H1 (cell line): Measurements from ENCODE around the gene SPATA32. TPM values are rescaled to one million over a fixed set of nuclear protein-coding genes. Genes with fewer than 3 reads are reported as not detected.

Experiments used
- CBX5 ChIP-seq: fragments of 300-800, 300-1000 bp; sonication (generic); IDR thresholded peaks from 2 replicates; pipeline ENCODE4 v1.7.1; 2016; ENCODE audit warnings: antibody characterized with exemption, low read length, low read depth
- CTBP2 ChIP-seq: IDR thresholded peaks from 2 replicates; pipeline ENCODE4 v1.7.0; 2011; ENCODE audit warnings: borderline replicate concordance, mild to moderate bottlenecking, moderate library complexity, mixed read lengths, low read length; ENCODE audit not compliant: insufficient read depth, insufficient read length
- EP300 ChIP-seq, 2 experiments: IDR thresholded peaks; 1 replicate in 1 of 2; 2 replicates in 1 of 2; pipeline ENCODE4 v1.6.1; 2011 to 2012; ENCODE audit warnings: low read depth in 2 of 2, low read length in 2 of 2, mild to moderate bottlenecking in 2 of 2, borderline replicate concordance in 1 of 2, inconsistent platforms in 1 of 2, moderate library complexity in 1 of 2
- GTF2F1 ChIP-seq: IDR thresholded peaks from 2 replicates; pipeline ENCODE4 v1.6.1; 2012; ENCODE audit warnings: low read depth, low read length, improper control_type of control experiment, borderline replicate concordance
- KDM1A ChIP-seq: fragments of 200-600, 300-600 bp; sonication (generic); IDR thresholded peaks from 2 replicates; pipeline ENCODE4 v1.7.1; 2016; ENCODE audit warnings: mild to moderate bottlenecking, low read length, borderline replicate concordance
- RAD21 ChIP-seq, 2 experiments: IDR thresholded peaks in 1 of 2; conservative IDR thresholded peaks in 1 of 2; 2 replicates each; pipeline ENCODE4 v1.6.1; 2011; ENCODE audit warnings: low read depth in 2 of 2, low read length in 2 of 2, improper control_type of control experiment in 1 of 2, inconsistent platforms in 1 of 2, mild to moderate bottlenecking in 1 of 2, moderate library complexity in 1 of 2
- SIN3A ChIP-seq, 2 experiments: IDR thresholded peaks in 1 of 2; conservative IDR thresholded peaks in 1 of 2; 2 replicates each; pipeline ENCODE4 v1.6.1; 2011 to 2012; ENCODE audit warnings: low read length in 2 of 2, improper control_type of control experiment in 1 of 2, low read depth in 1 of 2, mild to moderate bottlenecking in 1 of 2
- SP4 ChIP-seq: IDR thresholded peaks from 2 replicates; pipeline ENCODE4 v1.6.1; 2012; ENCODE audit warnings: low read length, inconsistent platforms
- polyA plus RNA-seq, 7 experiments: library from polyadenylated mRNA; depleted of rRNA in 3 of 7; stranded (reverse) in 5 of 7; unstranded in 2 of 7; fragments of >200 nt in 5 of 7; fragments of 200-250 nt in 2 of 7; gene quantifications; 1 replicate in 5 of 7; 2 replicates in 1 of 7; 4 replicates in 1 of 7; pipeline versions ENCODE4 v1.2.1 to v1.2.3, GENCODE V29; 2011 to 2013; ENCODE audit warnings: missing spikeins in 2 of 7, mixed read lengths in 2 of 7
- total RNA-seq: library from RNA; stranded (reverse); fragmentation: NEBNext Ultra II Directional; extraction: Animal tissue kit (Norgen Biotek cat#: 25700); gene quantifications from 2 replicates; pipeline ENCODE4 v1.2.1, GENCODE V29; 2021
- TF ChIP-seq, protein P1 (sequence below): fragments of 300-600 bp; sonication (generic); IDR thresholded peaks from 2 replicates; pipeline ENCODE4 v1.7.1; 2012; ENCODE audit warnings: low read length, moderate library complexity, mild to moderate bottlenecking, inconsistent platforms; ENCODE audit not compliant: insufficient replicate concordance

Gene SPATA32
- total and polyA plus RNA-seq, 2 of the 8 experiments (the other 6 are each of a cell fraction or from before 2014, with no cell fraction given): 0.24 TPM; not detected in 1

DNA sequence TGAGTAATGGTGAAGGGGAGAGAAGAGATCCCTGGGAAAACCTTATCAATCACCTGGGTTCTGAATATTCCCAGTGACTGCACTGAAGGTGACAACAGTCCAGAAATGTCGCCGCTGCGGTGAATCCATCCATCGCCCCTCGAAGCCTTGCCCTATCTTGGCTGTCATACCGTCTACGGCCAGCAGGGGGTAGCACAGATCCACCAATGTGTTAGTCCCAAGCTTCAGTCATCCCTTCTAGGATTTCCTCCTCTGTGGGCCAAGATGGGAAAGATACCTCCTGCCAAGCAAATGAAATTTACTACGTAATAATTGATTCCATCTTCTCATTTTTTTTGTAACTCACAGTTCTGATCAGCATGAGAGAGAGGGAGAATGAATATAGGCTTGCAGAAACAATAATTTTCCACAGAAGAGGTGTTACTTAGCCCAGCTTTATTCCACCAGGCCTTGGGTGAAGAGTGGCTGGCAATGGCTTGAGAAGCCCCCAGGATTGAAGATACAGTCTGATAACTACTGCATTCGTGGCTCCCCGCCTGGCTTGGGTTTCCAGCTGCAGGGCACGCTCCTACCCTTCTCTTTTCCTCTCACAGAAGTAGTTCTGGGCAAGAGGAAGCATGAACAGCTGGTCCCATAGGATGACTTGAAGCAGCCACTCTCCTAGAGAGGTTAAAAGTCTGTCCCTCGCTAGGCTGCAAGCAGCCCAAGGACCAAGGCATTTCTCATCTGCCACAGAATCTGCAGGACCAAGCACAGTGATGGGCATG lies 42.8 kb downstream of the SPATA32 start (continued):
- TF ChIP-seq, protein P1, sequence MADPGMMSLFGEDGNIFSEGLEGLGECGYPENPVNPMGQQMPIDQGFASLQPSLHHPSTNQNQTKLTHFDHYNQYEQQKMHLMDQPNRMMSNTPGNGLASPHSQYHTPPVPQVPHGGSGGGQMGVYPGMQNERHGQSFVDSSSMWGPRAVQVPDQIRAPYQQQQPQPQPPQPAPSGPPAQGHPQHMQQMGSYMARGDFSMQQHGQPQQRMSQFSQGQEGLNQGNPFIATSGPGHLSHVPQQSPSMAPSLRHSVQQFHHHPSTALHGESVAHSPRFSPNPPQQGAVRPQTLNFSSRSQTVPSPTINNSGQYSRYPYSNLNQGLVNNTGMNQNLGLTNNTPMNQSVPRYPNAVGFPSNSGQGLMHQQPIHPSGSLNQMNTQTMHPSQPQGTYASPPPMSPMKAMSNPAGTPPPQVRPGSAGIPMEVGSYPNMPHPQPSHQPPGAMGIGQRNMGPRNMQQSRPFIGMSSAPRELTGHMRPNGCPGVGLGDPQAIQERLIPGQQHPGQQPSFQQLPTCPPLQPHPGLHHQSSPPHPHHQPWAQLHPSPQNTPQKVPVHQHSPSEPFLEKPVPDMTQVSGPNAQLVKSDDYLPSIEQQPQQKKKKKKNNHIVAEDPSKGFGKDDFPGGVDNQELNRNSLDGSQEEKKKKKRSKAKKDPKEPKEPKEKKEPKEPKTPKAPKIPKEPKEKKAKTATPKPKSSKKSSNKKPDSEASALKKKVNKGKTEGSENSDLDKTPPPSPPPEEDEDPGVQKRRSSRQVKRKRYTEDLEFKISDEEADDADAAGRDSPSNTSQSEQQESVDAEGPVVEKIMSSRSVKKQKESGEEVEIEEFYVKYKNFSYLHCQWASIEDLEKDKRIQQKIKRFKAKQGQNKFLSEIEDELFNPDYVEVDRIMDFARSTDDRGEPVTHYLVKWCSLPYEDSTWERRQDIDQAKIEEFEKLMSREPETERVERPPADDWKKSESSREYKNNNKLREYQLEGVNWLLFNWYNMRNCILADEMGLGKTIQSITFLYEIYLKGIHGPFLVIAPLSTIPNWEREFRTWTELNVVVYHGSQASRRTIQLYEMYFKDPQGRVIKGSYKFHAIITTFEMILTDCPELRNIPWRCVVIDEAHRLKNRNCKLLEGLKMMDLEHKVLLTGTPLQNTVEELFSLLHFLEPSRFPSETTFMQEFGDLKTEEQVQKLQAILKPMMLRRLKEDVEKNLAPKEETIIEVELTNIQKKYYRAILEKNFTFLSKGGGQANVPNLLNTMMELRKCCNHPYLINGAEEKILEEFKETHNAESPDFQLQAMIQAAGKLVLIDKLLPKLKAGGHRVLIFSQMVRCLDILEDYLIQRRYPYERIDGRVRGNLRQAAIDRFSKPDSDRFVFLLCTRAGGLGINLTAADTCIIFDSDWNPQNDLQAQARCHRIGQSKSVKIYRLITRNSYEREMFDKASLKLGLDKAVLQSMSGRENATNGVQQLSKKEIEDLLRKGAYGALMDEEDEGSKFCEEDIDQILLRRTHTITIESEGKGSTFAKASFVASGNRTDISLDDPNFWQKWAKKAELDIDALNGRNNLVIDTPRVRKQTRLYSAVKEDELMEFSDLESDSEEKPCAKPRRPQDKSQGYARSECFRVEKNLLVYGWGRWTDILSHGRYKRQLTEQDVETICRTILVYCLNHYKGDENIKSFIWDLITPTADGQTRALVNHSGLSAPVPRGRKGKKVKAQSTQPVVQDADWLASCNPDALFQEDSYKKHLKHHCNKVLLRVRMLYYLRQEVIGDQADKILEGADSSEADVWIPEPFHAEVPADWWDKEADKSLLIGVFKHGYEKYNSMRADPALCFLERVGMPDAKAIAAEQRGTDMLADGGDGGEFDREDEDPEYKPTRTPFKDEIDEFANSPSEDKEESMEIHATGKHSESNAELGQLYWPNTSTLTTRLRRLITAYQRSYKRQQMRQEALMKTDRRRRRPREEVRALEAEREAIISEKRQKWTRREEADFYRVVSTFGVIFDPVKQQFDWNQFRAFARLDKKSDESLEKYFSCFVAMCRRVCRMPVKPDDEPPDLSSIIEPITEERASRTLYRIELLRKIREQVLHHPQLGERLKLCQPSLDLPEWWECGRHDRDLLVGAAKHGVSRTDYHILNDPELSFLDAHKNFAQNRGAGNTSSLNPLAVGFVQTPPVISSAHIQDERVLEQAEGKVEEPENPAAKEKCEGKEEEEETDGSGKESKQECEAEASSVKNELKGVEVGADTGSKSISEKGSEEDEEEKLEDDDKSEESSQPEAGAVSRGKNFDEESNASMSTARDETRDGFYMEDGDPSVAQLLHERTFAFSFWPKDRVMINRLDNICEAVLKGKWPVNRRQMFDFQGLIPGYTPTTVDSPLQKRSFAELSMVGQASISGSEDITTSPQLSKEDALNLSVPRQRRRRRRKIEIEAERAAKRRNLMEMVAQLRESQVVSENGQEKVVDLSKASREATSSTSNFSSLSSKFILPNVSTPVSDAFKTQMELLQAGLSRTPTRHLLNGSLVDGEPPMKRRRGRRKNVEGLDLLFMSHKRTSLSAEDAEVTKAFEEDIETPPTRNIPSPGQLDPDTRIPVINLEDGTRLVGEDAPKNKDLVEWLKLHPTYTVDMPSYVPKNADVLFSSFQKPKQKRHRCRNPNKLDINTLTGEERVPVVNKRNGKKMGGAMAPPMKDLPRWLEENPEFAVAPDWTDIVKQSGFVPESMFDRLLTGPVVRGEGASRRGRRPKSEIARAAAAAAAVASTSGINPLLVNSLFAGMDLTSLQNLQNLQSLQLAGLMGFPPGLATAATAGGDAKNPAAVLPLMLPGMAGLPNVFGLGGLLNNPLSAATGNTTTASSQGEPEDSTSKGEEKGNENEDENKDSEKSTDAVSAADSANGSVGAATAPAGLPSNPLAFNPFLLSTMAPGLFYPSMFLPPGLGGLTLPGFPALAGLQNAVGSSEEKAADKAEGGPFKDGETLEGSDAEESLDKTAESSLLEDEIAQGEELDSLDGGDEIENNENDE: no peak
- TF ChIP-seq GTF2F1 (no peak), RAD21 (IDR thresholded peaks at IDR 0.05 in 1 of 2, conservative IDR thresholded peaks at IDR 0.05 in 1 of 2; ENCODE audit: low read depth in 2 of 2, low read length in 2 of 2) (peak; percentile 96 to 97), CBX5 (no peak), CTBP2 (no peak), SP4 (no peak), SIN3A (conservative IDR thresholded peaks at IDR 0.05 in 1 of 2, IDR thresholded peaks at IDR 0.05 in 1 of 2; ENCODE audit: low read depth in 1 of 2, low read length in 2 of 2) (peak in 1 of 2 experiments; percentile 52; a peak in 1 of 4 replicates), KDM1A (no peak), EP300 (IDR thresholded peaks at IDR 0.05; ENCODE audit: borderline replicate concordance in 1 of 2, low read depth in 2 of 2, low read length in 2 of 2) (no peak)
